GM15510 (cell line): Measurements from ENCODE around the gene NCAM2.

ENCODE experiments used
- POLR2A ChIP-seq: IDR thresholded peaks from 3 replicates; pipeline ENCODE4 v1.6.1; 2011; ENCODE audit warnings: borderline replicate concordance; ENCODE audit not compliant: insufficient read length; ENCODE audit errors: extremely low read depth

NCAM2 gene

GRCh38 chr21:20997636-20998455 lies at the start of gene NCAM2:
TSS of gene NCAM2 (plus strand) at chr21:20998409.
- TF ChIP-seq POLR2A: no peak

GRCh38 chr21:20949884-20950283 lies 48.3 kb upstream of the NCAM2 start:
- no peak for TF ChIP-seq POLR2A

GRCh38 chr21:20965816-20966215 lies 32.4 kb upstream of the NCAM2 start:
- no peak for TF ChIP-seq POLR2A

GRCh38 chr21:20968391-20968790 lies 29.8 kb upstream of the NCAM2 start:
- no peak for TF ChIP-seq POLR2A

- no peak for TF ChIP-seq POLR2A
Observed at GRCh38 chr21:20970691-20971090, 27.5 kb upstream of the NCAM2 start.

- no peak for TF ChIP-seq POLR2A
Observed at GRCh38 chr21:20971296-20971921, 26.8 kb upstream of the NCAM2 start.

GRCh38 chr21:20994790-20995189 lies 3.4 kb upstream of the NCAM2 start:
- no peak for TF ChIP-seq POLR2A

- no peak for TF ChIP-seq POLR2A
Observed at GRCh38 chr21:20996421-20997310, 1.5 kb upstream of the NCAM2 start.

GRCh38 chr21:20997311-20997635 lies 936 bp upstream of the NCAM2 start:
- TF ChIP-seq POLR2A: no peak

GRCh38 chr21:20998456-20998789 lies 214 bp downstream of the NCAM2 start:
- TF ChIP-seq POLR2A: no peak

GRCh38 chr21:20998886-20999285 lies 677 bp downstream of the NCAM2 start:
- no peak for TF ChIP-seq POLR2A

GRCh38 chr21:20999659-21000058 lies 1.4 kb downstream of the NCAM2 start:
- TF ChIP-seq POLR2A: no peak

- TF ChIP-seq POLR2A: no peak
Observed at GRCh38 chr21:21000591-21001175, 2.5 kb downstream of the NCAM2 start.

- no peak for TF ChIP-seq POLR2A
Observed at GRCh38 chr21:21001591-21002100, 3.4 kb downstream of the NCAM2 start.

GRCh38 chr21:21002153-21002552 lies 3.9 kb downstream of the NCAM2 start:
- no peak for TF ChIP-seq POLR2A
